Colonic mucosa (tissue), 4 donors: Measurements from ENCODE around the gene KCNIP1. TPM values are rescaled to one million over a fixed set of nuclear protein-coding genes. Genes with fewer than 3 reads are reported as not detected.

Source experiments
- DNase-seq: peaks from one replicate; pipeline ENCODE4 v3.0.0-alpha.2; 2020
- H3K27ac ChIP-seq: fragments of 200-600 bp; one replicate; pipeline ENCODE4 v1.8.0; 2021
- H3K27me3 ChIP-seq: fragments of 200-600 bp; one replicate; pipeline ENCODE4 v1.8.0; 2021
- H3K36me3 ChIP-seq: fragments of 200-600 bp; one replicate; pipeline ENCODE4 v1.8.0; 2021
- H3K4me1 ChIP-seq: fragments of 200-600 bp; one replicate; pipeline ENCODE4 v1.8.0; 2021; ENCODE audit warnings: mild to moderate bottlenecking
- H3K4me3 ChIP-seq: fragments of 200-600 bp; one replicate; pipeline ENCODE4 v1.8.0; 2021
- H3K9ac ChIP-seq, 2 donors: one replicate each; pipeline ENCODE4 v1.7.0; 2013; ENCODE audit warnings: control low read depth in 2 of 2, low read depth in 2 of 2, low read length in 2 of 2
- H3K9me3 ChIP-seq: fragments of 200-600 bp; one replicate; pipeline ENCODE4 v1.8.0; 2021
- intact Hi-C: fragments of 100-400 bp; cut with DNase I; formaldehyde crosslinking; loops from one replicate; pipeline ENCODE4 v1.14.1; 2022
- total RNA-seq, 2 donors: library from RNA; stranded (reverse); fragmentation: NEBNext Ultra II Directional in 1 of 2; extraction: Animal tissue kit (Norgen Biotek cat#: 25700) in 1 of 2; gene quantifications; one replicate each; pipeline ENCODE4 v1.2.1, GENCODE V29; 2021
- TF ChIP-seq, protein P1 (sequence below): fragments of 200-600 bp; IDR thresholded peaks from one replicate; pipeline ENCODE4 v1.8.0; 2022; ENCODE audit warnings: antibody characterized with exemption, mild to moderate bottlenecking
- donor health status: healthy.
- donor health status: DM: no; HTN: no; CAD: no.
- donor health status: DM: no; HTN: no; CAD: no.

KCNIP1 gene
- total RNA-seq, 2 donors from 2014 or later = 0.24 to 0.25 TPM

DNA sequence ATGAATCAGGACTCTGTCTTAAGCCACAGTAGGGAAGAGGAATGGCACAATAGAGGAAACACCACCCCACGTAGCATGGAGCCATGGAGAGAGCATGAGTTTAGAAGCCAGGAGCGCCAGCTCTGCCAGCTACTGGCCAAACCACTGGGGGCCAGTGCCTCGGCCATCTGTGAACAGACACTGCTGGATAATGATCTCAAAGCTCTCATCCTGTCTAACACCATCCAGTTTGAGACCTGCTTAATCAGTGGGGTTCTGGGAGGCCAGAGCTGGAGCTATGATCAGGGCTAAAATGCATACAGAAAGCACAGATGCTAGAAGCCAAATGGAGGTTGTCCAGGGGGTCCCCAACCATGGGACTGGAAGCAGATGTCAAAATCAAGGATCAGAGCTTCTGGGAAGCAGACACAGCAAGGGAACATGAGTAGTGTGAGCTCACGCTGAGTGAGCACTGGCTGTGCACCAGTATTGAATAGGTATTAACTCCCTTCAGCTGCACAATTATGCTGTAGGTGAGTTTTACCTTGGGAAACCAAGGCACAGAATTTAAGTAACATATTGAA lies 92.7 kb downstream of the KCNIP1 start:
- DNase-seq = no peak
- Histone ChIP-seq H3K27me3 (no peaks in the 10 kb centered on the region), H3K36me3 (no peaks in the 10 kb centered on the region), H3K4me3 (no peak overlapping the region), H3K9me3 (no peaks in the 10 kb centered on the region), H3K9ac (no peak overlapping the region), H3K27ac (no peak overlapping the region), H3K4me1 (no peaks in the 10 kb centered on the region)
- TF ChIP-seq, protein P1, sequence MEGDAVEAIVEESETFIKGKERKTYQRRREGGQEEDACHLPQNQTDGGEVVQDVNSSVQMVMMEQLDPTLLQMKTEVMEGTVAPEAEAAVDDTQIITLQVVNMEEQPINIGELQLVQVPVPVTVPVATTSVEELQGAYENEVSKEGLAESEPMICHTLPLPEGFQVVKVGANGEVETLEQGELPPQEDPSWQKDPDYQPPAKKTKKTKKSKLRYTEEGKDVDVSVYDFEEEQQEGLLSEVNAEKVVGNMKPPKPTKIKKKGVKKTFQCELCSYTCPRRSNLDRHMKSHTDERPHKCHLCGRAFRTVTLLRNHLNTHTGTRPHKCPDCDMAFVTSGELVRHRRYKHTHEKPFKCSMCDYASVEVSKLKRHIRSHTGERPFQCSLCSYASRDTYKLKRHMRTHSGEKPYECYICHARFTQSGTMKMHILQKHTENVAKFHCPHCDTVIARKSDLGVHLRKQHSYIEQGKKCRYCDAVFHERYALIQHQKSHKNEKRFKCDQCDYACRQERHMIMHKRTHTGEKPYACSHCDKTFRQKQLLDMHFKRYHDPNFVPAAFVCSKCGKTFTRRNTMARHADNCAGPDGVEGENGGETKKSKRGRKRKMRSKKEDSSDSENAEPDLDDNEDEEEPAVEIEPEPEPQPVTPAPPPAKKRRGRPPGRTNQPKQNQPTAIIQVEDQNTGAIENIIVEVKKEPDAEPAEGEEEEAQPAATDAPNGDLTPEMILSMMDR = no peak
- intact Hi-C loops = no loop called here

DNA sequence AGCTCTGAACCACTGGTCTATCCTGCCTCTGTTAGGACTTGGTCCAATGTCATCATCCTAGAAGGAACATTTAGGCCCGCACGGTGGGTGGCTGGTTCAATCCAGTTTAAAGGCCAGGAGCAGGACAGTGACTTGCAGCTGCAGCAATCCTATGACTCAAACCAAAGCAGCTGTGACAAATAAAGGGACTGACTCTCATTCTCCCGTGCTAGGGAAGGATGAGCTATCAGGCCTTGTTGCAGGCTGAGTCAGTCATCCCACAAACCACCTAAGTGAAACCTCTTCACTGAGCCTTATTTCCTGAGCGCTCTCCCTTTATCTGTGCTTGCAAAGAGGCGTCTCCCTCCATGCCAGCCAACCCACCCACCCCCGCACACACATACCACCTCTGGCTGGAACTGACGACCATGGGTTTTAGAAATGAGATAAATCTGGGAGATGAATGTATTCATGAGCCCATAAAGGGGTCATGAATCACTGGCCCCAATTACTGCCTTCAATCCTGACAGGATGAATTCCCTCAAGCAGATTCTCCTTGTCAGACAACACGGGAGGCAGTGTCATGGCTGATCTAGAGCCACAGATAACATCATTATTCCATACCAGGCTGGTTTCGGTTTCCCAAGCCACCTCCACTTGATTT lies 93.4 kb downstream of the KCNIP1 start:
- H3K4me1 ChIP-seq = no peaks in the 10 kb centered on the region
- TF ChIP-seq, protein P1 = no peak
- no peaks in the 10 kb centered on the region for H3K9me3 ChIP-seq
- intact Hi-C loops = no loop called here
- no peak overlapping the region for H3K4me3 ChIP-seq
- no peaks in the 10 kb centered on the region for H3K27me3 ChIP-seq
- no peaks in the 10 kb centered on the region for H3K36me3 ChIP-seq
- DNase-seq = no peak
- no peak overlapping the region for H3K27ac ChIP-seq
- no peak overlapping the region for H3K9ac ChIP-seq

DNA sequence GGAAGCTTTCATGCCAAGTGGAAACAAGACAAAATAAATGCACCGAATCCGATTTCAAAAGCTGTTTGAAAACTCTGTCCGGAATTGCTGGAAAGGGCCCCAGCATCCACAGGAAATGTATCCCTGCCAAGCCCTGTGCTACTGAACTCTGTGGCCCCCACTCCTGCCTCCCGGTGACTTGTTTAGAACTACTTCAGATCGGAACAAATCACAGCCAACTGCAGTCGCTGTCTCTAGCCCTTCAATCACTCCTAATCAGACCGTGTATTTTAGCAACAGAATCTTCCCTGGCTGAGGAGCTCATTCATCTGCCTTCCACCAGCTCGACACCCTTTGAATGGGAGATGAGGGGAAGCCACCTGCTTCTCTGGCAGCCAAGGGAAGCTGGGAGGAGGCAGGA lies 94.1 kb downstream of the KCNIP1 start:
- H3K4me1 ChIP-seq = no peaks in the 10 kb centered on the region
- intact Hi-C loops = no loop called here
- H3K4me3 ChIP-seq = no peak overlapping the region
- no peaks in the 10 kb centered on the region for H3K27me3 ChIP-seq
- no peak overlapping the region for H3K9ac ChIP-seq
- DNase-seq = no peak
- TF ChIP-seq, protein P1 = no peak
- no peaks in the 10 kb centered on the region for H3K36me3 ChIP-seq
- H3K27ac ChIP-seq = no peak overlapping the region
- H3K9me3 ChIP-seq = no peaks in the 10 kb centered on the region

DNA sequence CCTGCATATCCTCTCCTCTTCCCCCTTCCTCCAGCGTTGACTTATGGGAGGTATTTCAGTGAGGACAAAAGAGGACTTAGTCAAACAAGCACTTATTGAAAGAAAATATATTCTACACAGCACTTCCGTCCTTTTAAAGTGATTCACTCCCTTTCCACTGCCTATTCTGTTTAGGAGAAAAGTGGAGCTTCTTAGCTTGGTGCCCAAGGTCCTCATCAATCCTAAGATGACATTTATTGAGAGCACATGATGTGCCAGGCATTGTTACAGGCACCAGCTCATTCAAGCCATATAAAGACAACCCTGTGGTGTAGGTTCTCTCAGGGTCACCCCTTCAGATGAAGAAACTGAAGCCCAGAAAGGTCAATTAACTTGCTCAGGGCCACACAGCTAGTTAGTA lies 95.9 kb downstream of the KCNIP1 start:
- Histone ChIP-seq H3K36me3 (no peaks in the 10 kb centered on the region), H3K4me3 (no peak overlapping the region), H3K9ac (no peak overlapping the region), H3K27me3 (no peaks in the 10 kb centered on the region), H3K4me1 (no peaks in the 10 kb centered on the region), H3K9me3 (no peaks in the 10 kb centered on the region), H3K27ac (no peak overlapping the region)
- DNase-seq = no peak
- TF ChIP-seq, protein P1 = no peak
- intact Hi-C loops = no loop called here

- TF ChIP-seq, protein P1 = no peak
- intact Hi-C loops = no loop called here
- no peak overlapping the region for H3K27ac ChIP-seq
- H3K4me3 ChIP-seq = no peak overlapping the region
- no peaks in the 10 kb centered on the region for H3K4me1 ChIP-seq
- DNase-seq = no peak
- H3K27me3 ChIP-seq = no peaks in the 10 kb centered on the region
- H3K36me3 ChIP-seq = no peaks in the 10 kb centered on the region
- no peaks in the 10 kb centered on the region for H3K9me3 ChIP-seq
- no peak overlapping the region for H3K9ac ChIP-seq
Measured at GRCh38 chr5:170601619-170602018, 97.8 kb downstream of the KCNIP1 start.
